ENCODE measurements around the gene NOP9. TPM values are rescaled to one million over a fixed set of nuclear protein-coding genes. Genes with fewer than 3 reads are reported as not detected.
A peak's percentile ranks its signal among the peaks of the same experiment; 100 is the strongest.

Gene NOP9
- 22.6 TPM for polyA plus RNA-seq (ENCODE audit: insufficient read length)

GRCh38 chr14:24299255-24300191, at the start of gene NOP9, which contains the start of gene DHRS1:
TSS of gene NOP9 (plus strand) at chr14:24299850. CDS start at chr14:24299955, 105 bp downstream.
TSS of gene DHRS1 (minus strand) at chr14:24299780. CDS start at chr14:24299106, 674 bp downstream.
- peak; percentile 92 for DNase-seq

GRCh38 chr14:24250354-24250753, 49.3 kb upstream of the NOP9 start:
- no peak for DNase-seq

- DNase-seq = no peak
Measured at GRCh38 chr14:24251880-24252288, 47.8 kb upstream of the NOP9 start.

GRCh38 chr14:24252289-24253124, 47.1 kb upstream of the NOP9 start:
- DNase-seq = no peak

- DNase-seq = no peak
Measured at GRCh38 chr14:24253936-24254335, 45.7 kb upstream of the NOP9 start.

GRCh38 chr14:24254630-24255392, 44.8 kb upstream of the NOP9 start:
- DNase-seq = no peak

- no peak for DNase-seq
Measured at GRCh38 chr14:24255438-24255837, 44.2 kb upstream of the NOP9 start.

- no peak for DNase-seq
Measured at GRCh38 chr14:24255931-24256711, 43.5 kb upstream of the NOP9 start.

GRCh38 chr14:24256960-24257359, 42.7 kb upstream of the NOP9 start:
- DNase-seq = no peak

GRCh38 chr14:24258119-24258518, 41.5 kb upstream of the NOP9 start:
- DNase-seq = no peak

- DNase-seq = no peak
Measured at GRCh38 chr14:24258548-24259265, 40.9 kb upstream of the NOP9 start.

GRCh38 chr14:24259282-24260025, 40.2 kb upstream of the NOP9 start:
- no peak for DNase-seq

GRCh38 chr14:24260026-24260779, 39.4 kb upstream of the NOP9 start:
- DNase-seq = no peak

- no peak for DNase-seq
Measured at GRCh38 chr14:24260780-24261157, 38.9 kb upstream of the NOP9 start.

- no peak for DNase-seq
Measured at GRCh38 chr14:24261256-24261968, 38.2 kb upstream of the NOP9 start.

GRCh38 chr14:24261969-24262327, 37.7 kb upstream of the NOP9 start:
- DNase-seq = no peak

- no peak for DNase-seq
Measured at GRCh38 chr14:24262821-24263733, 36.6 kb upstream of the NOP9 start, which contains the start of gene TGM1. TSS of gene TGM1 (minus strand) at chr14:24263177. CDS start at chr14:24262352, 825 bp downstream.

GRCh38 chr14:24263848-24264247, 35.8 kb upstream of the NOP9 start:
- no peak for DNase-seq
